ENCODE results near the gene NIF3L1.

The NIF3L1 gene

GRCh38 chr2:200944467-200945394, 55.6 kb downstream of the NIF3L1 start:
- DNase-seq: no peak
- in situ Hi-C loops (cut with MboI; ENCODE audit: low pct_unique_long_range_greater_than_20kb, low sequenced_read_pairs): no loop called here

DNA sequence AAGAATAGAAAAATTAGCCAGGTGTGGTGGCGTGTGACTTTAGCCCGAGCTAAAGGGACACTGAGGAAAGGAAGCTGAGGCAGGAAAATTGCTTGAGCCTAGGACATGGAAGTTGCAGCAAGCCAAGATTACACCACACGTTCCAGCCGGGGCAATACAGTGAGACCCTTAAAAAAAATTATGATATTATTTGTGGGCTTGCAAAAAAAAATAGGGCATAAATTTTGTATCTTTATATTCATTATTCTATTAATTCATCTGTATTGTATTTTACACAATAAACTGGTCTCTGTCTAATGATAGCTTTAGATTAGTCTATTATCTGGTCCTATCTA, 56.2 kb downstream of the NIF3L1 start:
- DNase-seq: no peak
- in situ Hi-C loops (cut with MboI; ENCODE audit: low pct_unique_long_range_greater_than_20kb, low sequenced_read_pairs): no loop called here

GRCh38 chr2:200950378-200950777, 61.2 kb downstream of the NIF3L1 start:
- no peak for DNase-seq
- in situ Hi-C loops (cut with MboI; ENCODE audit: low pct_unique_long_range_greater_than_20kb, low sequenced_read_pairs): no loop called here
